Mesenchymal stem cell (in vitro differentiated cells and primary cell): Measurements from ENCODE around the gene LYSMD2.

ENCODE experiments used
- DNase-seq: peaks from one replicate; pipeline ENCODE4 v3.0.0-alpha.2; 2013
- H2AFZ ChIP-seq: one replicate; pipeline ENCODE4 v1.6.1; 2013; ENCODE audit warnings: low read depth, mild to moderate bottlenecking, control low read depth, inconsistent platforms, low read length, moderate library complexity
- H2AK5ac ChIP-seq: 2 replicates; pipeline ENCODE4 v1.6.1; 2013; ENCODE audit warnings: low read length, moderate library complexity, mild to moderate bottlenecking, inconsistent platforms; ENCODE audit not compliant: severe bottlenecking
- H2BK120ac ChIP-seq: one replicate; pipeline ENCODE4 v1.6.1; 2013; ENCODE audit warnings: low read depth, mild to moderate bottlenecking, inconsistent platforms, low read length, moderate library complexity
- H2BK12ac ChIP-seq, 2 experiments: one replicate each; pipeline ENCODE4 v1.6.1; 2013; ENCODE audit warnings: inconsistent platforms in 2 of 2, low read length in 2 of 2, mild to moderate bottlenecking in 2 of 2, moderate library complexity in 2 of 2, control low read depth in 1 of 2
- H2BK15ac ChIP-seq: one replicate; pipeline ENCODE4 v1.6.1; 2013; ENCODE audit warnings: mild to moderate bottlenecking, low read depth, inconsistent platforms; ENCODE audit not compliant: poor library complexity, severe bottlenecking
- H2BK5ac ChIP-seq: 2 replicates; pipeline ENCODE4 v1.6.1; 2013; ENCODE audit warnings: low read depth, mild to moderate bottlenecking, low read length, control low read depth, inconsistent platforms; ENCODE audit not compliant: poor library complexity, severe bottlenecking
- H3K14ac ChIP-seq, 2 experiments: one replicate each; pipeline ENCODE4 v1.6.1; 2013; ENCODE audit warnings: inconsistent platforms in 2 of 2, low read length in 2 of 2, control low read depth in 1 of 2, mild to moderate bottlenecking in 1 of 2, moderate library complexity in 1 of 2
- H3K18ac ChIP-seq, 2 experiments: one replicate each; pipeline ENCODE4 v1.6.1; 2013; ENCODE audit warnings: inconsistent platforms in 2 of 2, low read length in 2 of 2, control low read depth in 1 of 2, low read depth in 1 of 2, mild to moderate bottlenecking in 1 of 2
- H3K23ac ChIP-seq, 2 experiments: one replicate each; pipeline ENCODE4 v1.6.1; 2013; ENCODE audit warnings: inconsistent platforms in 2 of 2, low read length in 2 of 2, mild to moderate bottlenecking in 2 of 2, moderate library complexity in 2 of 2, control low read depth in 1 of 2
- H3K27ac ChIP-seq: 2 replicates; pipeline ENCODE4 v1.5.1; 2013; ENCODE audit warnings: mild to moderate bottlenecking, moderate library complexity, low read length, control low read depth, inconsistent platforms; ENCODE audit not compliant: poor library complexity, severe bottlenecking
- H3K27me3 ChIP-seq, 2 experiments: 2 replicates each; pipeline versions ENCODE4 v1.6.1 to v1.7.0; 2013; ENCODE audit warnings: low read length in 2 of 2, mild to moderate bottlenecking in 2 of 2, moderate library complexity in 2 of 2, control low read depth in 1 of 2, inconsistent platforms in 1 of 2; ENCODE audit not compliant: control insufficient read depth in 1 of 2, insufficient read depth in 1 of 2
- H3K36me3 ChIP-seq, 2 experiments: 2 replicates each; pipeline versions ENCODE4 v1.6.1 to v1.7.0; 2013; ENCODE audit warnings: low read length in 2 of 2, control low read depth in 1 of 2, inconsistent platforms in 1 of 2, low read depth in 1 of 2, mild to moderate bottlenecking in 1 of 2; ENCODE audit not compliant: insufficient read depth in 2 of 2, control insufficient read depth in 1 of 2
- H3K4ac ChIP-seq, 2 experiments: one replicate each; pipeline ENCODE4 v1.6.1; 2013; ENCODE audit warnings: inconsistent platforms in 2 of 2, low read length in 2 of 2, mild to moderate bottlenecking in 2 of 2, moderate library complexity in 2 of 2, control low read depth in 1 of 2, low read depth in 1 of 2
- H3K4me1 ChIP-seq: 2 replicates; pipeline ENCODE4 v1.6.1; 2013; ENCODE audit warnings: low read depth, low read length, control low read depth; ENCODE audit not compliant: control insufficient read depth, insufficient read depth
- H3K4me2 ChIP-seq: 2 replicates; pipeline ENCODE4 v1.6.1; 2013; ENCODE audit warnings: low read length, mild to moderate bottlenecking, inconsistent platforms; ENCODE audit not compliant: poor library complexity, severe bottlenecking
- H3K4me3 ChIP-seq, 2 experiments: 2 replicates each; pipeline versions ENCODE4 v1.5.1 to v1.7.0; 2013; ENCODE audit warnings: low read length in 2 of 2, mild to moderate bottlenecking in 2 of 2, control low read depth in 1 of 2, low read depth in 1 of 2; ENCODE audit not compliant: insufficient read depth in 1 of 2
- H3K79me1 ChIP-seq: replicated peaks from 2 replicates; pipeline ENCODE4 v1.6.1; 2013; ENCODE audit warnings: mild to moderate bottlenecking, control low read depth, low read length, inconsistent platforms; ENCODE audit not compliant: poor library complexity, severe bottlenecking
- H3K9ac ChIP-seq: 2 replicates; pipeline ENCODE4 v1.7.0; 2013; ENCODE audit warnings: mild to moderate bottlenecking, low read length, moderate library complexity
- H3K9me3 ChIP-seq: 2 replicates; pipeline ENCODE4 v1.7.0; 2013; ENCODE audit warnings: mild to moderate bottlenecking, low read length; ENCODE audit not compliant: control insufficient read depth
- H4K8ac ChIP-seq: one replicate; pipeline ENCODE4 v1.6.1; 2013; ENCODE audit warnings: inconsistent platforms, mild to moderate bottlenecking, low read length, moderate library complexity
- H4K91ac ChIP-seq: one replicate; pipeline ENCODE4 v1.6.1; 2013; ENCODE audit warnings: mild to moderate bottlenecking, low read length, inconsistent platforms
- WGBS: methylation state at CpG from one replicate; pipeline ENCODE4 v1.1.7; 2013; ENCODE audit warnings: mixed read lengths; 5-methylcytosine and 5-hydroxymethylcytosine counted together

Gene LYSMD2

DNA sequence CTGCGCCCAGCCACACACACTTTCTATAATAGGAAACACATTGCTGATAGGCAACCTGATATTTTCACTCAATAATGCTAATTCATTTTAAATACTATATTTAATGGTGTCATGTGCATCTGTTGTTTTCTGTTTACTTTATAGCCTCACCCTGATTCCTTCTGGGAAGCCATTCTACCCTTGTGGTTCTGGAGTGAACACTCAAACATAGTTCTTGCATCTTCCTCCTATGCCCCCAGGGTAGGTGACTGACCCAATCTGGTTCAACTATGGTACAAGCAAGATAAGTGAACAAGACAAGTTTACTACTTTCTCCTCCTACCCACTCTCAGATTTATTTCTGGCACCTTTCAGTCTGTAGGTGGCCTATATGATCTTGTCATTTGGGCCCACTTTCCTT lies 60.4 kb downstream of the LYSMD2 start:
- peaks cover 37 to 48% of the 10 kb centered on the region in 2 experiments for H3K27me3 ChIP-seq
- H3K4ac ChIP-seq, result no peak overlapping the region
- DNase-seq, result no peak
- no peak overlapping the region for H4K91ac ChIP-seq
- H3K9ac ChIP-seq, result no peak overlapping the region
- no peaks in the 10 kb centered on the region for H3K79me1 ChIP-seq
- no peak overlapping the region for H2BK5ac ChIP-seq
- H3K36me3 ChIP-seq, result no peaks in the 10 kb centered on the region
- H3K14ac ChIP-seq, result no peak overlapping the region
- peaks cover 6% of the 10 kb centered on the region for H3K4me1 ChIP-seq
- no peak overlapping the region for H3K27ac ChIP-seq
- H2BK12ac ChIP-seq, result no peak overlapping the region
- no peak overlapping the region for H3K4me3 ChIP-seq
- H4K8ac ChIP-seq, result no peak overlapping the region
- no peak overlapping the region for H3K23ac ChIP-seq
- H3K9me3 ChIP-seq, result no peaks in the 10 kb centered on the region
- no peak overlapping the region for H2BK120ac ChIP-seq
- H2AFZ ChIP-seq, result no peak overlapping the region
- whole genome bisulfite sequencing, result no CpG with 5 or more reads among the region's 1 CpG
- no peak overlapping the region for H3K4me2 ChIP-seq
- no peak overlapping the region for H2AK5ac ChIP-seq
- no peak overlapping the region for H2BK15ac ChIP-seq
- no peak overlapping the region for H3K18ac ChIP-seq

GRCh38 chr15:51675234-51675633 lies 62.2 kb downstream of the LYSMD2 start:
- H3K18ac ChIP-seq, result no peak overlapping the region
- H2AK5ac ChIP-seq, result no peak overlapping the region
- no peak overlapping the region for H2AFZ ChIP-seq
- H3K4me1 ChIP-seq, result no peaks in the 10 kb centered on the region
- H2BK120ac ChIP-seq, result no peak overlapping the region
- H3K27ac ChIP-seq, result no peak overlapping the region
- no peak overlapping the region for H2BK12ac ChIP-seq
- 38% methylated on average over 1 of the region's 1 CpG for WGBS
- H3K36me3 ChIP-seq, result no peaks in the 10 kb centered on the region
- H3K4me3 ChIP-seq, result no peak overlapping the region
- no peak overlapping the region for H3K23ac ChIP-seq
- no peaks in the 10 kb centered on the region for H3K9me3 ChIP-seq
- peaks cover 27 to 43% of the 10 kb centered on the region in 2 experiments for H3K27me3 ChIP-seq
- no peak overlapping the region for H4K91ac ChIP-seq
- H2BK5ac ChIP-seq, result no peak overlapping the region
- H3K9ac ChIP-seq, result no peak overlapping the region
- H3K79me1 ChIP-seq, result no peaks in the 10 kb centered on the region
- DNase-seq, result no peak
- H2BK15ac ChIP-seq, result no peak overlapping the region
- H3K4me2 ChIP-seq, result no peak overlapping the region
- H4K8ac ChIP-seq, result no peak overlapping the region
- no peak overlapping the region for H3K4ac ChIP-seq
- no peak overlapping the region for H3K14ac ChIP-seq
